ENCODE data around the gene DCLK2. TPM values are rescaled to one million over a fixed set of nuclear protein-coding genes. Genes with fewer than 3 reads are reported as not detected.

DCLK2 gene
- total RNA-seq, 4 donors from 2014 or later: 0.61 to 4.0 (median 0.74) TPM

- TF ChIP-seq POLR2A (IDR thresholded peaks at IDR 0.05): no peak
- no peak for TF ChIP-seq CTCF (IDR thresholded peaks at IDR 0.05)
- Histone ChIP-seq H3K36me3 (peaks cover 0 to 13% (median 0%) of the 10 kb centered on the region in 3 donors), H3K4me1 (peaks cover 0 to 14% (median 0%) of the 10 kb centered on the region in 3 donors), H3K4me3 (no peak overlapping the region), H3K9me3 (no peaks in the 10 kb centered on the region), H3K27me3 (no peaks in the 10 kb centered on the region), H3K27ac (no peak overlapping the region)
- DNase-seq: no peak
- intact Hi-C loops (cut with DNase I): no loop called here
- 11 to 21% methylated on average over 1 of the region's 1 CpG for WGBS, 2 donors
Measured at GRCh38 chr4:150229520-150229919, 151.3 kb downstream of the DCLK2 start.

- intact Hi-C loops (cut with DNase I): no loop called here
- peaks cover 0 to 13% (median 0%) of the 10 kb centered on the region in 3 donors for H3K36me3 ChIP-seq
- 81 to 100% methylated on average over 1 to 2 of the region's 2 CpGs for WGBS, 2 donors
- no peaks in the 10 kb centered on the region for H3K27me3 ChIP-seq
- no peak for DNase-seq
- H3K4me3 ChIP-seq: no peak overlapping the region
- no peak for TF ChIP-seq POLR2A (IDR thresholded peaks at IDR 0.05)
- no peak for TF ChIP-seq CTCF (IDR thresholded peaks at IDR 0.05)
- H3K27ac ChIP-seq: no peak overlapping the region
- H3K9me3 ChIP-seq: no peaks in the 10 kb centered on the region
- peaks cover 0 to 14% (median 0%) of the 10 kb centered on the region in 3 donors for H3K4me1 ChIP-seq
Measured at GRCh38 chr4:150230561-150230960, 152.3 kb downstream of the DCLK2 start.

- Histone ChIP-seq H3K27ac (no peak overlapping the region), H3K9me3 (no peaks in the 10 kb centered on the region), H3K4me1 (peaks cover 0 to 19% (median 3%) of the 10 kb centered on the region in 3 donors), H3K4me3 (no peak overlapping the region), H3K27me3 (no peaks in the 10 kb centered on the region), H3K36me3 (peaks cover 0 to 13% (median 0%) of the 10 kb centered on the region in 3 donors)
- 66 to 69% methylated on average over 4 of the region's 4 CpGs for WGBS, 2 donors
- TF ChIP-seq CTCF (IDR thresholded peaks at IDR 0.05): no peak
- no peak for TF ChIP-seq POLR2A (IDR thresholded peaks at IDR 0.05)
- intact Hi-C loops (cut with DNase I): no loop called here
- DNase-seq: no peak
Measured at GRCh38 chr4:150231107-150231770, 153.0 kb downstream of the DCLK2 start.

- intact Hi-C loops (cut with DNase I): no loop called here
- no peaks in the 10 kb centered on the region for H3K9me3 ChIP-seq
- no peak for TF ChIP-seq CTCF (IDR thresholded peaks at IDR 0.05)
- TF ChIP-seq POLR2A (IDR thresholded peaks at IDR 0.05): no peak
- H3K27me3 ChIP-seq: no peaks in the 10 kb centered on the region
- no peak overlapping the region for H3K27ac ChIP-seq
- WGBS, 2 donors: 76 to 91% methylated on average over 4 to 6 of the region's 6 CpGs
- no peak overlapping the region for H3K4me3 ChIP-seq
- H3K36me3 ChIP-seq: peaks cover 0 to 13% (median 0%) of the 10 kb centered on the region in 3 donors
- H3K4me1 ChIP-seq: peaks cover 0 to 25% (median 7%) of the 10 kb centered on the region in 3 donors
- no peak for DNase-seq
Measured at GRCh38 chr4:150232029-150232428, 153.8 kb downstream of the DCLK2 start.

GRCh38 chr4:150234246-150234645 lies 156.0 kb downstream of the DCLK2 start:
- TF ChIP-seq CTCF (IDR thresholded peaks at IDR 0.05): no peak
- no peak for TF ChIP-seq POLR2A (IDR thresholded peaks at IDR 0.05)
- Histone ChIP-seq H3K4me3 (no peak overlapping the region), H3K36me3 (peaks cover 0 to 13% (median 0%) of the 10 kb centered on the region in 3 donors), H3K9me3 (no peaks in the 10 kb centered on the region), H3K4me1 (peaks cover 0 to 28% (median 10%) of the 10 kb centered on the region in 3 donors), H3K27me3 (no peaks in the 10 kb centered on the region), H3K27ac (no peak overlapping the region)
- WGBS, 2 donors: 81 to 87% methylated on average over 5 of the region's 5 CpGs
- DNase-seq: no peak
- intact Hi-C loops (cut with DNase I): no loop called here
